ENCODE measurements around the gene MED26. TPM values are rescaled to one million over a fixed set of nuclear protein-coding genes. Genes with fewer than 3 reads are reported as not detected.

The MED26 gene
- total RNA-seq, 1 experiment from 2014 or later = 8.8 TPM

- BruUV-seq (replicated peaks) = no TSS peak
- H3K36me3 ChIP-seq (ENCODE audit: control insufficient read depth, insufficient read depth, low read length) = peaks cover 4% of the 10 kb centered on the region; the same call in 1 of the 2 replicates
- ChIA-PET CTCF (interaction anchor here (0.6 kb wide), 1 partner anchor 17 kb away, joined by 5 read pairs; no protein-coding TSS in a partner anchor), POLR2A (no interaction called here)
- peak overlapping the region in 1 of 2 experiments; percentile 6; a peak in 1 of 4 replicates for H3K4me3 ChIP-seq (ENCODE audit: low read depth in 2 of 2, low read length in 2 of 2)
- ATAC-seq (no peak), DNase-seq (ENCODE audit: low read depth, low spot score) (no peak)
- H3K9me3 ChIP-seq (ENCODE audit: control insufficient read depth, insufficient read depth, low read depth, low read length) = no peaks in the 10 kb centered on the region
- no peaks in the 10 kb centered on the region for H3K27me3 ChIP-seq (ENCODE audit: control insufficient read depth, insufficient read depth, low read length)
- intact Hi-C loops (cut with micrococcal nuclease; ENCODE audit: unreplicated experiment) = no loop called here
- H3K27ac ChIP-seq (ENCODE audit: low read length) = no peak overlapping the region
- peaks cover 17% of the 10 kb centered on the region for H3K4me1 ChIP-seq (ENCODE audit: control insufficient read depth, insufficient read depth, low read length)
- TF ChIP-seq POLR2AphosphoS5 (IDR thresholded peaks at IDR 0.05; ENCODE audit: low read depth, low read length) (no peak), TCF7L2 (IDR thresholded peaks at IDR 0.05; ENCODE audit: low read depth, low read length) (no peak), SIN3A (IDR thresholded peaks at IDR 0.05; ENCODE audit: borderline replicate concordance, insufficient read depth, low read depth, low read length) (no peak)
- TF ChIP-seq, protein P1, sequence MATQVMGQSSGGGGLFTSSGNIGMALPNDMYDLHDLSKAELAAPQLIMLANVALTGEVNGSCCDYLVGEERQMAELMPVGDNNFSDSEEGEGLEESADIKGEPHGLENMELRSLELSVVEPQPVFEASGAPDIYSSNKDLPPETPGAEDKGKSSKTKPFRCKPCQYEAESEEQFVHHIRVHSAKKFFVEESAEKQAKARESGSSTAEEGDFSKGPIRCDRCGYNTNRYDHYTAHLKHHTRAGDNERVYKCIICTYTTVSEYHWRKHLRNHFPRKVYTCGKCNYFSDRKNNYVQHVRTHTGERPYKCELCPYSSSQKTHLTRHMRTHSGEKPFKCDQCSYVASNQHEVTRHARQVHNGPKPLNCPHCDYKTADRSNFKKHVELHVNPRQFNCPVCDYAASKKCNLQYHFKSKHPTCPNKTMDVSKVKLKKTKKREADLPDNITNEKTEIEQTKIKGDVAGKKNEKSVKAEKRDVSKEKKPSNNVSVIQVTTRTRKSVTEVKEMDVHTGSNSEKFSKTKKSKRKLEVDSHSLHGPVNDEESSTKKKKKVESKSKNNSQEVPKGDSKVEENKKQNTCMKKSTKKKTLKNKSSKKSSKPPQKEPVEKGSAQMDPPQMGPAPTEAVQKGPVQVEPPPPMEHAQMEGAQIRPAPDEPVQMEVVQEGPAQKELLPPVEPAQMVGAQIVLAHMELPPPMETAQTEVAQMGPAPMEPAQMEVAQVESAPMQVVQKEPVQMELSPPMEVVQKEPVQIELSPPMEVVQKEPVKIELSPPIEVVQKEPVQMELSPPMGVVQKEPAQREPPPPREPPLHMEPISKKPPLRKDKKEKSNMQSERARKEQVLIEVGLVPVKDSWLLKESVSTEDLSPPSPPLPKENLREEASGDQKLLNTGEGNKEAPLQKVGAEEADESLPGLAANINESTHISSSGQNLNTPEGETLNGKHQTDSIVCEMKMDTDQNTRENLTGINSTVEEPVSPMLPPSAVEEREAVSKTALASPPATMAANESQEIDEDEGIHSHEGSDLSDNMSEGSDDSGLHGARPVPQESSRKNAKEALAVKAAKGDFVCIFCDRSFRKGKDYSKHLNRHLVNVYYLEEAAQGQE (IDR thresholded peaks at IDR 0.05; ENCODE audit: insufficient read depth in 1 of 2, low read depth in 2 of 2, low read length in 1 of 2) = no peak
- TF ChIP-seq, protein P2, sequence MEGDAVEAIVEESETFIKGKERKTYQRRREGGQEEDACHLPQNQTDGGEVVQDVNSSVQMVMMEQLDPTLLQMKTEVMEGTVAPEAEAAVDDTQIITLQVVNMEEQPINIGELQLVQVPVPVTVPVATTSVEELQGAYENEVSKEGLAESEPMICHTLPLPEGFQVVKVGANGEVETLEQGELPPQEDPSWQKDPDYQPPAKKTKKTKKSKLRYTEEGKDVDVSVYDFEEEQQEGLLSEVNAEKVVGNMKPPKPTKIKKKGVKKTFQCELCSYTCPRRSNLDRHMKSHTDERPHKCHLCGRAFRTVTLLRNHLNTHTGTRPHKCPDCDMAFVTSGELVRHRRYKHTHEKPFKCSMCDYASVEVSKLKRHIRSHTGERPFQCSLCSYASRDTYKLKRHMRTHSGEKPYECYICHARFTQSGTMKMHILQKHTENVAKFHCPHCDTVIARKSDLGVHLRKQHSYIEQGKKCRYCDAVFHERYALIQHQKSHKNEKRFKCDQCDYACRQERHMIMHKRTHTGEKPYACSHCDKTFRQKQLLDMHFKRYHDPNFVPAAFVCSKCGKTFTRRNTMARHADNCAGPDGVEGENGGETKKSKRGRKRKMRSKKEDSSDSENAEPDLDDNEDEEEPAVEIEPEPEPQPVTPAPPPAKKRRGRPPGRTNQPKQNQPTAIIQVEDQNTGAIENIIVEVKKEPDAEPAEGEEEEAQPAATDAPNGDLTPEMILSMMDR (IDR thresholded peaks at IDR 0.05) = no peak
- in situ Hi-C loops (cut with HindIII; ENCODE audit: low pct_unique_long_range_greater_than_20kb, low sequenced_read_pairs) = no loop called here
Observed at GRCh38 chr19:16625163-16625958, 2.6 kb downstream of the MED26 start.

- intact Hi-C loops (cut with micrococcal nuclease; ENCODE audit: unreplicated experiment) (no loop called here), in situ Hi-C loops (cut with HindIII; ENCODE audit: low pct_unique_long_range_greater_than_20kb, low sequenced_read_pairs) (no loop called here)
- Histone ChIP-seq H3K36me3 (ENCODE audit: control insufficient read depth, insufficient read depth, low read length) (peaks cover 4% of the 10 kb centered on the region; the same call in 1 of the 2 replicates), H3K27me3 (ENCODE audit: control insufficient read depth, insufficient read depth, low read length) (no peaks in the 10 kb centered on the region), H3K4me1 (ENCODE audit: control insufficient read depth, insufficient read depth, low read length) (peaks cover 18% of the 10 kb centered on the region), H3K4me3 (ENCODE audit: low read depth in 2 of 2, low read length in 2 of 2) (no peak overlapping the region), H3K27ac (ENCODE audit: low read length) (no peak overlapping the region), H3K9me3 (ENCODE audit: control insufficient read depth, insufficient read depth, low read depth, low read length) (no peaks in the 10 kb centered on the region)
- ChIA-PET CTCF (interaction anchor here (0.6 kb wide), 1 partner anchor 428 kb away, joined by 3 read pairs; no protein-coding TSS in a partner anchor), POLR2A (interaction anchor here (0.6 kb wide), 1 partner anchor 81 kb away, joined by 6 read pairs; no protein-coding TSS in a partner anchor)
- TF ChIP-seq, protein P1 (IDR thresholded peaks at IDR 0.05; ENCODE audit: insufficient read depth in 1 of 2, low read depth in 2 of 2, low read length in 1 of 2) = no peak
- TF ChIP-seq, protein P2 (IDR thresholded peaks at IDR 0.05) = no peak
- no peak for TF ChIP-seq POLR2AphosphoS5 (IDR thresholded peaks at IDR 0.05; ENCODE audit: low read depth, low read length)
- TF ChIP-seq TCF7L2 (IDR thresholded peaks at IDR 0.05; ENCODE audit: low read depth, low read length) = no peak
- no peak for TF ChIP-seq SIN3A (IDR thresholded peaks at IDR 0.05; ENCODE audit: borderline replicate concordance, insufficient read depth, low read depth, low read length)
- no TSS peak for BruUV-seq (replicated peaks)
- no peak for DNase-seq (ENCODE audit: low read depth, low spot score)
- ATAC-seq = no peak
Observed at GRCh38 chr19:16624236-16624635, 3.8 kb downstream of the MED26 start.

All from Panc1 (cell line).